Mucosa of stomach (tissue), 1 donor: ENCODE results near the gene GPBP1.
"Not testable (repeated sequence)": the region's sequence is repeated elsewhere in the genome, so short reads cannot be mapped to it uniquely, and the experiment has no call there.

ENCODE experiments used
- H3K27me3 ChIP-seq: one replicate; pipeline ENCODE4 v1.7.0; 2013; ENCODE audit warnings: mild to moderate bottlenecking, low read length; ENCODE audit not compliant: control insufficient read depth, insufficient read depth
- H3K36me3 ChIP-seq: one replicate; pipeline ENCODE4 v1.7.0; 2013; ENCODE audit warnings: low read length; ENCODE audit not compliant: control insufficient read depth, insufficient read depth
- H3K4me1 ChIP-seq: one replicate; pipeline ENCODE4 v1.7.0; 2013; ENCODE audit warnings: mild to moderate bottlenecking, low read length; ENCODE audit not compliant: control insufficient read depth, insufficient read depth
- H3K4me3 ChIP-seq: one replicate; pipeline ENCODE4 v1.7.0; 2013; ENCODE audit warnings: low read length
- H3K9ac ChIP-seq: one replicate; pipeline ENCODE4 v1.7.0; 2013; ENCODE audit warnings: mild to moderate bottlenecking, low read length, moderate library complexity
- H3K9me3 ChIP-seq: one replicate; pipeline ENCODE4 v1.7.0; 2013; ENCODE audit warnings: mild to moderate bottlenecking, low read length, moderate library complexity; ENCODE audit not compliant: control insufficient read depth
- donor health status: Pancreatic carcinoma.

GPBP1 gene

DNA sequence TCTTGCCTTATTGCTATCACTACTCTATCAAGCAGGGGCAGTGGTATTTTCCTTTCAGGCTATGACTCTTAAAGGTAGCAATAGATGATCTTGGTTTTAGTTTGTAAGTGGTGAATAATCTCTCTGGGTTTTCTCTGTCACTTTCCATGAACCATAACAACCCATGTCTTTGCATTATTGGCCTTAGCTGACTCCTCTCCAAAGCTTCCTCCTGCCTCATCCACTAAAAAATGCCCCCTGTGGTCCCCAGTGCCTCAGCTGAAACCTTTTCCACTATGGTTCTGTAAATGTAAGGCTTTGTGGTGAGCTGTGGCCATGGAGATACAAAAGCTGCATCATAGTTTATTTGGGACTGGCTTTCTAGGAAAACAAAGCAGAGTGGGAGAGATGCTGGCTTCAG is 128.8 kb downstream of the GPBP1 start:
- no peak overlapping the region for H3K4me3 ChIP-seq
- peaks cover 11% of the 10 kb centered on the region for H3K4me1 ChIP-seq
- H3K36me3 ChIP-seq: no peaks in the 10 kb centered on the region
- H3K9ac ChIP-seq: no peak overlapping the region
- no peaks in the 10 kb centered on the region for H3K9me3 ChIP-seq
- no peaks in the 10 kb centered on the region for H3K27me3 ChIP-seq

DNA sequence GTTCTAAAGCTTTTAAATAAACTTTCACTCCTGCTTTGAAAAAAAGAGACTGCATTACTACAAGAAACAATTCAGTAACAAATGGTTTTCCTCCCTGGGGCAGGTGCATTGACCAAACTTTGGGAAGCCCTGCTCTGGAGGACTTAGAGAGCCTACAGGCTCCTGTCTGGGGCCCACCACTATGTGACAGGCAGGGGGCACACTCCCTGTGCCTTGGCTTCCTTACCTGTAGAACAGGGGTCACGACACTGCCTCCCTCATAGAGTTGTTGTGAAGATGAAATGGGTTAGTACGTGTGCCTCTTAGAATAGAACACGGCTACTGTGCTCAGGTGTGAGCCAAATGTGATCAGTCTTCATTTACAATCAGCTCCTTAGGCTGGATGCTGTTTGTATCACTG is 130.1 kb downstream of the GPBP1 start:
- Histone ChIP-seq H3K4me3 (no peak overlapping the region), H3K9me3 (no peaks in the 10 kb centered on the region), H3K27me3 (no peaks in the 10 kb centered on the region), H3K4me1 (peaks cover 4% of the 10 kb centered on the region), H3K36me3 (no peaks in the 10 kb centered on the region), H3K9ac (no peak overlapping the region)

DNA sequence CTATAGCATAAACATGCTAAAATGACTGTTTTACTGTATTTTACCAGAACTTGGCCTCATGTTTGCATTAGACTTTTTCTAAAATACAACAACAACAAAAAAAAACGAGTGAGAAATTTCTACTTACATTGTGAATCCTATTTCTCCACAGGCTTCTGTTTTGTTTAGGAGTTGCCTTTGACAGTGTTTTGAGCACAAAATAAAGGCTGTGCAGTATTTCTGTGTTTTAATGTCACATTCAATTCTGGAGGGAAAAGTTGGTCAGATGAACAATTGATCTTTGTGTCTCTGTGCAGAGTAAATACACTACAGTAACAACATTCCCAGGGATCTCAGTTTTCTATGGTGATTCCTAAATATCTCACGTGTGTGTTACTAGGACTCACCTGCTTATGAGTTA is 131.1 kb downstream of the GPBP1 start:
- Histone ChIP-seq H3K36me3 (no peaks in the 10 kb centered on the region), H3K4me3 (no peak overlapping the region), H3K9ac (no peak overlapping the region), H3K27me3 (no peaks in the 10 kb centered on the region), H3K4me1 (no peaks in the 10 kb centered on the region), H3K9me3 (no peaks in the 10 kb centered on the region)

DNA sequence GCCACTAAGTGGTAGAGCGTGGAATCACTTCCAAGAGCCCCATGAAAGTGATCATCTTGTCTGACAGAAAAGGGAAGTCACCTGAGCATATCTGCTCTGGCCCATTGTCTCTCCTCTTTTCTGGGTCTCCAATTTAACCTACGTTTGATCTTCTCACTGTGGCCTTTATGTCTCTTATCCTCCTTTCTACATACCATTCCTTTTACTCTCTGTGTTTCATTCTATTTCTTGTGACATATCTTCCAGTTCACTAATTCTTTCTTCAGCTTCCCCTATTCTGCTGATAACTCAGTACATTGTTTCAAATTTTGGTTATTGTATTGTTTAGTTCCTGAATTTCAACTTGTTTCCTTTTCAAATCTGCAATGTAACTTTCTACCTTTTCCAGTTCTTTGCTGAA is 132.5 kb downstream of the GPBP1 start:
- Histone ChIP-seq H3K9me3 (no peaks in the 10 kb centered on the region), H3K27me3 (no peaks in the 10 kb centered on the region), H3K4me1 (no peaks in the 10 kb centered on the region), H3K9ac (no peak overlapping the region), H3K36me3 (no peaks in the 10 kb centered on the region), H3K4me3 (no peak overlapping the region)

DNA sequence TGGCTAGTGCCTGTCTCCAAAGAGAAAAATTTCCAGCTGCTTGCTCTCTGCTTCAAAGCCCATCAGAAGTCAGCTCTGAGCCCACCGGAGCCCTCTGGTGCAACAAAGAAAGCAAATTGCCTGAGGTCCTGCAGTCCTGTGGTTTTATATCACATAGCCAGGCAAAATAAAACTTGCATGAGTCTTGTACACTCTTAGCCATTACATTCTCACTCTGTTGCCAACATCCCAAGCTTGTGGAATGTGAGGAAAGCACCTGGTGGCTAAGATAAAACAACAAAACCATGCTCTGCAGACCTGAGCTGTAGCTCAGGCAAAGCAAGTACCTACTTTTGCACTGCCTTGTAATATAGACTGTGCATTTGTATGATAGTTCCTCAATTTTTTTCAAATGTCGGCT is 133.7 kb downstream of the GPBP1 start:
- H3K9ac ChIP-seq: no peak overlapping the region
- no peaks in the 10 kb centered on the region for H3K9me3 ChIP-seq

DNA sequence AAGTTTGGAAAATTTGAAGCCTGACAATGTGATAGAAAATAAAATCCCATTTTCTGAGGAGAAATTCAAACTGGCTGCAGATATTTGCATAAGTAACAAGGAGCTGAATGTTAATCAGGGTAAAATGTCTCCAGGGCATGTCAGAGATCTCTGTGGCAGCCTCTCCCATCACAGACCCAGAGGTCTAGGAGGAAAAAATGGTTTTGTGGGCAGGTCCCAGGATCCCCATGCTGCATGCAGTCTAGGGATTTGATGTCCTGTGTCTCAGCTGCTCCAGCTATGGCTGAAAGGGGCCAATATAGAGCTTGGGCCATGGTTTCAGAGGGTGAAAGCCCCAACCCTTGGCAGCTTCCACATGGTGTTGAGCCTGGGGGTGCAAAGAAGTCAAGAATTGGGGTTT is 135.2 kb downstream of the GPBP1 start:
- H3K4me1 ChIP-seq, H3K9ac ChIP-seq, H3K27me3 ChIP-seq, H3K4me3 ChIP-seq, H3K9me3 ChIP-seq, H3K36me3 ChIP-seq: not testable (repeated sequence)

More for the DNA sequence above, 133.7 kb downstream of the GPBP1 start:
- H3K4me3 ChIP-seq: no peak overlapping the region
- no peaks in the 10 kb centered on the region for H3K36me3 ChIP-seq
- H3K27me3 ChIP-seq: no peaks in the 10 kb centered on the region
- no peaks in the 10 kb centered on the region for H3K4me1 ChIP-seq

DNA sequence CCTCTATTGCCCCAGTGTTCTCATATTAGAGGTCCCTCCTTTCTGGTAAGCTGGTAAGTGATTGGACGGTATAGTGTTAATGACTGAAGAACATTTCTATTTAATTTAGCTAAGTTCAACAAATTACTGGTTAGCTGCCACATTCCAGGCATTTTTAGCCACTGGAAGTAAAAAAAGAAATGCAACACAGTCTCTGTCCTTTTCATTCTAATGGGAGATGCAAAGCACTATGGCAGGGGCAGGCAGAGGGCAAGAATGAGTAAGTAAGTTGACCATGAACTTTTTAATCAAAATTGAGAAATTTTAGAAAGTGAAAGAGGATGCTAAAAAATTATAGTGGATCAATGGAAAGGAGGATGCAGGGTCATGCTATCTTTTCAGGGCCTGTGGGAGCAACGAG is 137.4 kb downstream of the GPBP1 start:
- Histone ChIP-seq H3K36me3 (no peaks in the 10 kb centered on the region), H3K27me3 (no peaks in the 10 kb centered on the region), H3K9me3 (no peaks in the 10 kb centered on the region), H3K4me1 (no peaks in the 10 kb centered on the region), H3K9ac (no peak overlapping the region), H3K4me3 (no peak overlapping the region)

DNA sequence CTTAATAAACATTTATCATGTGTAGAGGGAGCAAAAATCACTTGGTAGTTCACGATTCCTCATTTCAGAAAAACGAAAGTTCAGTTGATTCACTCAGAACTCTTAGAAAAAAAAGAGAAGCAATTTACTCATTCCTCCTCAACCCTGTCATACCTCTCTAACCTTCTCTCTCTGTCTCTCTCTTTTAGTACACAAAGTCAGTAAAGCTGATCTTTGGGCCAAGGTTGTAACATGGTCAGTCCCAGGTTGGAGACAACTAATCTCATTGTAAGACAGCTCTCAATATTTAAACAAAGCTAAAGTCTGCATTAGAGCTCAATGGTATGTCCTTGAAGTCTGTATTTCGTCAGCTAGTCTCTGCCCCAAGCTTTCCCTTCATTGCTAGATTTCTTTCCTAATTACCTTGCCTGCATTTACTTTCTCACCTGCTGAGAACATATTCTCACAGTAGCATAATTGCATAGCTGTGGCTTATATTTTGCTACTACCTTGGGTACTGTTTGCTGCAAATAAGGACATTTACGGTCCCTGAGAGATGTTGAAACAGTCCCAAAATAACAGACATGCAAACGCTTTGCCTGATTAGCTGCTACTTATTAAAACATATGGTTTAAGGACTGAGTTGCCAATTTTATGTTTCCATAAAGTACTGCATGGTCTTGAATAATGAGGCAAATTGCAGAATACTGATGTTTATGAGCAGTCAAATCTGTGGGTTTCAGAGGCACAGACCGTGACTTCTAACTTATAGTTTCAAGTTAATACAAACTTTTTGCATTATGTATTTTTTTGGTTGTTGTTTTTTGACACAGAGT is 138.3 kb downstream of the GPBP1 start:
- no peak overlapping the region for H3K9ac ChIP-seq
- H3K27me3 ChIP-seq: no peaks in the 10 kb centered on the region
- H3K4me1 ChIP-seq: no peaks in the 10 kb centered on the region
- no peaks in the 10 kb centered on the region for H3K36me3 ChIP-seq
- H3K4me3 ChIP-seq: no peak overlapping the region
- no peaks in the 10 kb centered on the region for H3K9me3 ChIP-seq

DNA sequence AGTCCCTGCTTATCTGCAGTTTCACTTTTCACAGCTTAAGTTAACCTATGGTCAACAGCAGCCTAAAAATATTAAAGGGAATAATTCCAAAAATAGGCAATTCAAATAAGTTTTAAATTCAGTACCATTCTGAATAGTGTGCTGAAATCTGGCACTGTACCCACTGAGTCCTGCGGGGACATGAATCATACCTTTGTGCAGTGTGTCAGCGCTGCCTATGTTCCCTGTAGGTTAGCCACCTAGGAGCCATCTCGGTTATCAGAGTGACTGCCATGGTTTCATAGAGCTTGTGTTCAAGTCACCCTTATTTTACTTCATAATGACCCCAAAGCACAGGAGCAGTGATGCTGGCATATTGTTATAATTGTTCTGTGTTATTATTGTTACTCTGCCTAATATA is 139.9 kb downstream of the GPBP1 start:
- Histone ChIP-seq H3K4me3 (no peak overlapping the region), H3K36me3 (no peaks in the 10 kb centered on the region), H3K4me1 (no peaks in the 10 kb centered on the region), H3K9me3 (no peaks in the 10 kb centered on the region), H3K9ac (no peak overlapping the region), H3K27me3 (no peaks in the 10 kb centered on the region)
